Colonic mucosa (tissue), 4 donors: ENCODE data around the gene POLR3A. TPM values are rescaled to one million over a fixed set of nuclear protein-coding genes. Genes with fewer than 3 reads are reported as not detected.
"Not testable (repeated sequence)": the region's sequence is repeated elsewhere in the genome, so short reads cannot be mapped to it uniquely, and the experiment has no call there.

Source experiments
- DNase-seq: peaks from one replicate; pipeline ENCODE4 v3.0.0-alpha.2; 2020
- H3K27ac ChIP-seq: fragments of 200-600 bp; one replicate; pipeline ENCODE4 v1.8.0; 2021
- H3K27me3 ChIP-seq: fragments of 200-600 bp; one replicate; pipeline ENCODE4 v1.8.0; 2021
- H3K36me3 ChIP-seq: fragments of 200-600 bp; one replicate; pipeline ENCODE4 v1.8.0; 2021
- H3K4me1 ChIP-seq: fragments of 200-600 bp; one replicate; pipeline ENCODE4 v1.8.0; 2021; ENCODE audit warnings: mild to moderate bottlenecking
- H3K4me3 ChIP-seq: fragments of 200-600 bp; one replicate; pipeline ENCODE4 v1.8.0; 2021
- H3K9ac ChIP-seq, 2 donors: one replicate each; pipeline ENCODE4 v1.7.0; 2013; ENCODE audit warnings: control low read depth in 2 of 2, low read depth in 2 of 2, low read length in 2 of 2
- H3K9me3 ChIP-seq: fragments of 200-600 bp; one replicate; pipeline ENCODE4 v1.8.0; 2021
- intact Hi-C: fragments of 100-400 bp; cut with DNase I; formaldehyde crosslinking; loops from one replicate; pipeline ENCODE4 v1.14.1; 2022
- total RNA-seq, 2 donors: library from RNA; stranded (reverse); fragmentation: NEBNext Ultra II Directional in 1 of 2; extraction: Animal tissue kit (Norgen Biotek cat#: 25700) in 1 of 2; gene quantifications; one replicate each; pipeline ENCODE4 v1.2.1, GENCODE V29; 2021
- TF ChIP-seq, protein P1 (sequence below): fragments of 200-600 bp; IDR thresholded peaks from one replicate; pipeline ENCODE4 v1.8.0; 2022; ENCODE audit warnings: antibody characterized with exemption, mild to moderate bottlenecking
- donor health status: healthy.
- donor health status: DM: no; HTN: no; CAD: no.
- donor health status: DM: no; HTN: no; CAD: no.

POLR3A gene
- total RNA-seq, 2 donors from 2014 or later = 11.3 to 14.6 TPM

GRCh38 chr10:78071140-78071856 lies 42.0 kb upstream of the POLR3A start:
- Histone ChIP-seq H3K4me3 (no peak overlapping the region), H3K36me3 (no peaks in the 10 kb centered on the region), H3K9ac (no peak overlapping the region), H3K4me1 (no peaks in the 10 kb centered on the region), H3K27ac (no peak overlapping the region), H3K27me3 (no peaks in the 10 kb centered on the region), H3K9me3 (no peaks in the 10 kb centered on the region)
- intact Hi-C loops = no loop called here
- no peak for DNase-seq
- TF ChIP-seq, protein P1, sequence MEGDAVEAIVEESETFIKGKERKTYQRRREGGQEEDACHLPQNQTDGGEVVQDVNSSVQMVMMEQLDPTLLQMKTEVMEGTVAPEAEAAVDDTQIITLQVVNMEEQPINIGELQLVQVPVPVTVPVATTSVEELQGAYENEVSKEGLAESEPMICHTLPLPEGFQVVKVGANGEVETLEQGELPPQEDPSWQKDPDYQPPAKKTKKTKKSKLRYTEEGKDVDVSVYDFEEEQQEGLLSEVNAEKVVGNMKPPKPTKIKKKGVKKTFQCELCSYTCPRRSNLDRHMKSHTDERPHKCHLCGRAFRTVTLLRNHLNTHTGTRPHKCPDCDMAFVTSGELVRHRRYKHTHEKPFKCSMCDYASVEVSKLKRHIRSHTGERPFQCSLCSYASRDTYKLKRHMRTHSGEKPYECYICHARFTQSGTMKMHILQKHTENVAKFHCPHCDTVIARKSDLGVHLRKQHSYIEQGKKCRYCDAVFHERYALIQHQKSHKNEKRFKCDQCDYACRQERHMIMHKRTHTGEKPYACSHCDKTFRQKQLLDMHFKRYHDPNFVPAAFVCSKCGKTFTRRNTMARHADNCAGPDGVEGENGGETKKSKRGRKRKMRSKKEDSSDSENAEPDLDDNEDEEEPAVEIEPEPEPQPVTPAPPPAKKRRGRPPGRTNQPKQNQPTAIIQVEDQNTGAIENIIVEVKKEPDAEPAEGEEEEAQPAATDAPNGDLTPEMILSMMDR = no peak

- H3K27me3 ChIP-seq = no peaks in the 10 kb centered on the region
- H3K36me3 ChIP-seq = no peaks in the 10 kb centered on the region
- DNase-seq = no peak
- TF ChIP-seq, protein P1 = no peak
- H3K9me3 ChIP-seq = no peaks in the 10 kb centered on the region
- peaks cover under 1% of the 10 kb centered on the region for H3K4me1 ChIP-seq
- no peak overlapping the region for H3K9ac ChIP-seq
- no peak overlapping the region for H3K27ac ChIP-seq
- intact Hi-C loops = no loop called here
- no peak overlapping the region for H3K4me3 ChIP-seq
These were observed 41.4 kb upstream of the POLR3A start for GRCh38 chr10:78070726-78071125.

DNA sequence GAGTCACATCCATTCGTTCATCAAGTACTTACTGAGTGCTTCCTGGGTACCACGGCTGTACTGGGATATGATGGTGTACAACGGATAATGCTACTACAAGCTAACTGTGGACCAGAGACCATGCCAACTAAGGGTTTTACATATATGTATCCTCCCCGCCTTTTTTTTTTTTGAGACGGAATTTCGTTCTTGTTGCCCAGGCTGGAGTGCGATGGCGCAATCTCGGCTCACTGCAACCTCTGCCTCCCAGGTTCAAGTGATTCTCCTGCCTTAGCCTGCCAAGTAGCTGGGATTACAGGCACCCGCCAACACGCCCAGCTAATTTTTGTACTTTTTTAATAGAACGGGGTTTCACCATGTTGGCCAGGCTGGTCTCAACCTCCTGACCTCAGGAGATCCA lies 40.7 kb upstream of the POLR3A start:
- H3K27ac ChIP-seq, H3K4me1 ChIP-seq, intact Hi-C loops, H3K9ac ChIP-seq, H3K9me3 ChIP-seq, H3K27me3 ChIP-seq, H3K4me3 ChIP-seq, DNase-seq, H3K36me3 ChIP-seq: not testable (repeated sequence)

- H3K9ac ChIP-seq = no peak overlapping the region
- H3K27ac ChIP-seq = no peak overlapping the region
- H3K4me1 ChIP-seq = peaks cover 3% of the 10 kb centered on the region
- TF ChIP-seq, protein P1 = no peak
- intact Hi-C loops = no loop called here
- no peaks in the 10 kb centered on the region for H3K36me3 ChIP-seq
- H3K27me3 ChIP-seq = no peaks in the 10 kb centered on the region
- H3K4me3 ChIP-seq = no peak overlapping the region
- no peaks in the 10 kb centered on the region for H3K9me3 ChIP-seq
- no peak for DNase-seq
These were observed 39.8 kb upstream of the POLR3A start for GRCh38 chr10:78069151-78069550.

GRCh38 chr10:78066728-78067430 lies 37.6 kb upstream of the POLR3A start:
- TF ChIP-seq, protein P1 = no peak
- DNase-seq = no peak
- Histone ChIP-seq H3K4me3 (no peak overlapping the region), H3K27ac (no peak overlapping the region), H3K27me3 (no peaks in the 10 kb centered on the region), H3K4me1 (peaks cover 3% of the 10 kb centered on the region), H3K9ac (no peak overlapping the region), H3K9me3 (no peaks in the 10 kb centered on the region), H3K36me3 (no peaks in the 10 kb centered on the region)
- intact Hi-C loops = no loop called here

DNA sequence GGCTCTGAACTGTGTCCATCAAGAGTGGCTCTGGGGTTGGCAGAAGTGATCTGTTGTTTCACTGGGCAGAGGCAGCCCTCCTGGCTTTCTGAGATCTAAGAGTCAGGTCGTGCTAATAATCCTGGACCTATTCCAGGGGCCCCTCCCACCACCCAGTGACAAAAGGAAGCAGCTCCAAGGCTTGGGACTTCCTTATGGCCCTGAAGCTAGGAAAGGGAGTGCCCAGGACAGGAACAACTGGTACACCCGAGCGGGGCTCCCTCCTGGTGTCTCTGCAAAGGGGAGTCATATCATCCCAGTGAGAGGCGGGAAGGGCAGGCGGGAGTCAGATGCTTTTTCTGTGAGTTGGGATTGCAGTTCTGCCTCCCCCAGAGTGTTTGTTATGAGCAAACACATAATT lies 36.7 kb upstream of the POLR3A start:
- H3K4me1 ChIP-seq = peaks cover 3% of the 10 kb centered on the region
- no peaks in the 10 kb centered on the region for H3K27me3 ChIP-seq
- no peaks in the 10 kb centered on the region for H3K36me3 ChIP-seq
- H3K9me3 ChIP-seq = no peaks in the 10 kb centered on the region
- TF ChIP-seq, protein P1 = no peak
- H3K27ac ChIP-seq = no peak overlapping the region
- peak; percentile 87 for DNase-seq
- H3K4me3 ChIP-seq = no peak overlapping the region
- peak overlapping the region in 1 of 2 donors; percentile 32 for H3K9ac ChIP-seq
- intact Hi-C loops = no loop called here
